Endodermal cell (in vitro differentiated cells): ENCODE measurements around the gene GPR50. TPM values are rescaled to one million over a fixed set of nuclear protein-coding genes. Genes with fewer than 3 reads are reported as not detected.

Experiments
- DNase-seq: peaks from one replicate; pipeline ENCODE4 v3.0.0-alpha.2; 2017
- H3K27ac ChIP-seq: 2 replicates; pipeline ENCODE4 v1.5.1; 2013; ENCODE audit warnings: mild to moderate bottlenecking, low read depth, low read length, moderate library complexity
- H3K27me3 ChIP-seq: 2 replicates; pipeline ENCODE4 v1.6.1; 2013; ENCODE audit warnings: mild to moderate bottlenecking, low read length, moderate library complexity; ENCODE audit not compliant: insufficient read depth, control insufficient read depth, poor library complexity, severe bottlenecking
- H3K36me3 ChIP-seq: 2 replicates; pipeline ENCODE4 v1.7.0; 2013; ENCODE audit warnings: mild to moderate bottlenecking, low read length, moderate library complexity; ENCODE audit not compliant: control insufficient read depth, insufficient read depth
- H3K4me1 ChIP-seq: one replicate; pipeline ENCODE4 v1.7.0; 2013; ENCODE audit warnings: low read length; ENCODE audit not compliant: control insufficient read depth, insufficient read depth
- H3K4me3 ChIP-seq: 2 replicates; pipeline ENCODE4 v1.5.1; 2013; ENCODE audit warnings: mild to moderate bottlenecking, low read length, moderate library complexity
- H3K9ac ChIP-seq: 2 replicates; pipeline ENCODE4 v1.6.1; 2013; ENCODE audit warnings: mild to moderate bottlenecking, low read length, moderate library complexity; ENCODE audit not compliant: poor library complexity, severe bottlenecking; ENCODE audit errors: extremely low read depth
- H3K9me3 ChIP-seq: 2 replicates; pipeline ENCODE4 v1.6.1; 2013; ENCODE audit warnings: mild to moderate bottlenecking, low read length, moderate library complexity; ENCODE audit not compliant: control insufficient read depth
- H3K27ac Mint-ChIP-seq: 2 replicates; pipeline ENCODE4 v1.8.0; 2020; ENCODE audit warnings: mixed read lengths
- H3K27me3 Mint-ChIP-seq: 2 replicates; pipeline ENCODE4 v1.8.0; 2021; ENCODE audit warnings: mild to moderate bottlenecking, mixed read lengths; ENCODE audit not compliant: insufficient read depth
- H3K36me3 Mint-ChIP-seq: 2 replicates; pipeline ENCODE4 v1.8.0; 2020; ENCODE audit warnings: low read depth, mixed read lengths
- H3K4me1 Mint-ChIP-seq: 2 replicates; pipeline ENCODE4 v1.8.0; 2020; ENCODE audit warnings: mixed read lengths
- H3K4me3 Mint-ChIP-seq: 2 replicates; pipeline ENCODE4 v1.8.0; 2020; ENCODE audit warnings: mild to moderate bottlenecking, moderate library complexity, mixed read lengths
- H3K9me3 Mint-ChIP-seq: 2 replicates; pipeline ENCODE4 v1.8.0; 2020; ENCODE audit warnings: mild to moderate bottlenecking, mixed read lengths
- CTCF ChIP-seq: fragments of 200-600 bp; sonication (generic); conservative IDR thresholded peaks from 2 replicates; pipeline ENCODE4 v1.5.0; 2021; ENCODE audit warnings: antibody characterized with exemption, mild to moderate bottlenecking
- WGBS, 2 experiments: methylation state at CpG; one replicate each; pipeline versions ENCODE4 v1.1.5 to v1.1.7; 2013; ENCODE audit warnings: missing lambda C conversion rate in 2 of 2, mixed read lengths in 1 of 2; ENCODE audit not compliant: insufficient coverage in 1 of 2, insufficient read length in 1 of 2; 5-methylcytosine and 5-hydroxymethylcytosine counted together
- total RNA-seq, 2 donors: library from RNA; stranded (reverse); fragmentation: NEBNext Ultra II Directional in 1 of 2; extraction: Animal tissue kit (Norgen Biotek cat#: 25700) in 1 of 2; gene quantifications; 2 replicates in 1 of 2; 3 replicates in 1 of 2; pipeline ENCODE4 v1.2.1, GENCODE V29; 2021

GPR50 gene
- total RNA-seq, 2 donors from 2014 or later, result 0.18 to 0.70 TPM

- Histone ChIP-seq H3K27me3 (peaks cover 22% of the 10 kb centered on the region), H3K36me3 (no peaks in the 10 kb centered on the region), H3K27ac (no peak overlapping the region), H3K9ac (no peak overlapping the region), H3K4me3 (no peak overlapping the region), H3K9me3 (no peaks in the 10 kb centered on the region), H3K4me1 (no peaks in the 10 kb centered on the region)
- no peaks in the 10 kb centered on the region for H3K36me3 Mint-ChIP-seq
- H3K9me3 Mint-ChIP-seq, result peaks cover 46% of the 10 kb centered on the region
- H3K4me3 Mint-ChIP-seq, result no peak overlapping the region
- peak; percentile 78 for DNase-seq
- WGBS, 2 experiments, result 14 to 34% methylated on average over 1 to 9 of the region's 9 CpGs
- H3K27ac Mint-ChIP-seq, result no peak overlapping the region
- H3K27me3 Mint-ChIP-seq, result peaks cover 60% of the 10 kb centered on the region
- peak; percentile 58 for TF ChIP-seq CTCF
- H3K4me1 Mint-ChIP-seq, result no peaks in the 10 kb centered on the region
Measured at GRCh38 chrX:151153086-151153485, 23.3 kb upstream of the GPR50 start.

GRCh38 chrX:151153667-151154066 lies 22.7 kb upstream of the GPR50 start:
- no peaks in the 10 kb centered on the region for H3K4me1 Mint-ChIP-seq
- peaks cover 22% of the 10 kb centered on the region for H3K27me3 ChIP-seq
- peaks cover 51% of the 10 kb centered on the region for H3K9me3 Mint-ChIP-seq
- H3K4me3 ChIP-seq, result no peak overlapping the region
- H3K36me3 ChIP-seq, result no peaks in the 10 kb centered on the region
- H3K4me1 ChIP-seq, result no peaks in the 10 kb centered on the region
- no peak overlapping the region for H3K9ac ChIP-seq
- no peak overlapping the region for H3K4me3 Mint-ChIP-seq
- TF ChIP-seq CTCF, result no peak
- no peak overlapping the region for H3K27ac ChIP-seq
- 49% methylated on average over 6 of the region's 6 CpGs; no CpG with 5 or more reads in 1 of the 2 experiments for WGBS, 2 experiments
- H3K9me3 ChIP-seq, result no peaks in the 10 kb centered on the region
- DNase-seq, result no peak
- peaks cover 60% of the 10 kb centered on the region for H3K27me3 Mint-ChIP-seq
- no peaks in the 10 kb centered on the region for H3K36me3 Mint-ChIP-seq
- no peak overlapping the region for H3K27ac Mint-ChIP-seq

- Mint-ChIP-seq H3K36me3 (no peaks in the 10 kb centered on the region), H3K4me1 (no peaks in the 10 kb centered on the region), H3K27me3 (peaks cover 52% of the 10 kb centered on the region), H3K9me3 (peaks cover 47% of the 10 kb centered on the region), H3K4me3 (no peak overlapping the region), H3K27ac (no peak overlapping the region)
- WGBS, 2 experiments, result 80% methylated on average over 1 to 4 of the region's 4 CpGs
- Histone ChIP-seq H3K27ac (no peak overlapping the region), H3K9me3 (no peaks in the 10 kb centered on the region), H3K36me3 (no peaks in the 10 kb centered on the region), H3K27me3 (peaks cover 22% of the 10 kb centered on the region), H3K4me1 (no peaks in the 10 kb centered on the region), H3K9ac (no peak overlapping the region), H3K4me3 (no peak overlapping the region)
- no peak for DNase-seq
- no peak for TF ChIP-seq CTCF
Measured at GRCh38 chrX:151155234-151155633, 21.1 kb upstream of the GPR50 start.
